GM12892 (cell line): ENCODE results near the gene RPL4. TPM values are rescaled to one million over a fixed set of nuclear protein-coding genes. Genes with fewer than 3 reads are reported as not detected.
A peak's percentile ranks its signal among the peaks of the same experiment; 100 is the strongest.

Experiments
- DNase-seq: peaks from one replicate; pipeline ENCODE4 v3.0.0; 2011; ENCODE audit not compliant: insufficient read length
- FAIRE-seq: peaks from 2 replicates; lab custom pipeline; 2011; peaks lifted over from hg19 to GRCh38; lab: Jason Lieb, UNC
- POLR2A ChIP-seq: IDR thresholded peaks from 2 replicates; pipeline ENCODE4 v1.6.1; 2011; ENCODE audit warnings: low read depth, low read length, control low read depth
- POLR2AphosphoS5 ChIP-seq: IDR thresholded peaks from 2 replicates; pipeline ENCODE4 v1.6.1; 2011; ENCODE audit warnings: low read depth, low read length, control low read depth
- TAF1 ChIP-seq: IDR thresholded peaks from 2 replicates; pipeline ENCODE4 v1.6.1; 2011; ENCODE audit warnings: low read depth, mild to moderate bottlenecking, control low read depth, low read length, borderline replicate concordance
- polyA plus RNA-seq: library from polyadenylated mRNA; unstranded; fragments of >200 nt; gene quantifications from one replicate; pipeline ENCODE4 v1.2.1, GENCODE V29; 2012; ENCODE audit warnings: missing spikeins, inconsistent platforms; ENCODE audit not compliant: missing spikeins

The RPL4 gene
- polyA plus RNA-seq: 7,439 TPM

DNA sequence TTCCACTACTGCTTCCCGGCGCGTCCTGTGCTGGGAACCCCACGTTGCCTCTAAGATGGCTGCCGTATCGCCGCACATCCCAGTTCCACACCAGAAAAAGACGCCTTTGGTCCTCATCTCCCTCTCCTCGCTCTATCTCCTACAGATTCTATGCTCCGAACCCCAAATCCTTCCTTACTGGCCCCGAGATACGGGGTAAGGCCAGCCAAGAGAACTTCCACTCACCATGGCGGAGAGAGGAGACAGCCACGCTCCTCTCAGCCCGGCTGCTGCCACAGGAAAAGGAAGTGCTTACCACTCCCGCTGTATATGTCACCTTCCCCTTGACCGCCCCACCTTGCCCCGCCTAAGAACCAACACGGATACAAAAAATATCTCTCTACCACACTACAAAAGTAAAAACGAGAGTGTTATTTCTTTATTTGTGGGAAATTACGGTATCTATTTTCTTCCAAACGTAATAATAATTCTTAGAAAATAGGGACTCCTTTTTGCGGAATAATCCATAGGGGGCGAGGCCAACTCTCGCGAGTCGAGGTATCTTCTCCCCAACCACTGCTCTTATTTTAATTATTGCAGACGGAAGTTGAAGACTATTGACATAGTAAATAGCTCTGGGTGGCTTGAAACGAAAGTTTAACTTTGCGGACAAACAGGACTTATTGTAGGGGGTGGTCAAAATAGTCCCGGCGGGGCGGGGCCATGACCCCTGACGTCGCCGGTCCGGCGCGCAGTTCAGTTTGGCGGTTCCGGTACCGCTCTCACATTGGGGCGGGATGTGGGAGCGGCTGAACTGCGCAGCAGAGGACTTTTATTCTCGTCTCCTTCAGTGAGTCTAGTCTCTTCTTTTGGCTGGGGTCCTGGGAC, at the start of gene RPL4, which contains the start of gene ZWILCH:
RPL4 (minus strand) TSS at position 293 of the 867 bp plus-strand sequence; CDS start at position 228, 65 bp downstream.
ZWILCH (plus strand) TSS at position 764 of the 867 bp plus-strand sequence; CDS start at position 777, 13 bp downstream.
- peak; percentile 91 for FAIRE-seq
- TF ChIP-seq TAF1: peak; percentile 98
- TF ChIP-seq POLR2A: peak; percentile 98
- peak; percentile 98 for TF ChIP-seq POLR2AphosphoS5

DNA sequence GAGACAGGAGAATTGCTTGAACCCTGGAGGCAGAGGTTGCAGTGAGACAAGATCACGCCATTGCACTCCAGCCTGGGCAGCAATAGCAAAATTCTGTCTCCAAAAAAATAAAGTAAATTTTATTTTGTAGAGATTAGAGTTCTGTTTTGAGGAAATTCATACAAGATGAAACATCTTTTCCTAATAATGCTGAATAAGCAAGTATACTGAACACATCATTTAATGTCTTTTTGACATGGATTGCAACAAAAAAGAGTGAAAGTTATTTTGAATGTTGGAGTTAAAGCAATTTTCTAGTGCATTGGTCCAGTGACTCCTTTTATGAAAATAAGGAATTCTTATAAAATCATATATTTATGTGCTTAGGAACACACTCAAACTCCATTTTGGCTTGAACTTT, 40.6 kb upstream of the RPL4 start:
- DNase-seq: no peak
- no peak for TF ChIP-seq POLR2A
- no peak for TF ChIP-seq TAF1
- no peak for TF ChIP-seq POLR2AphosphoS5
- FAIRE-seq: no peak

More for the DNA sequence above, at the start of gene RPL4, which contains the start of gene ZWILCH:
- DNase-seq: peak; percentile 57

DNA sequence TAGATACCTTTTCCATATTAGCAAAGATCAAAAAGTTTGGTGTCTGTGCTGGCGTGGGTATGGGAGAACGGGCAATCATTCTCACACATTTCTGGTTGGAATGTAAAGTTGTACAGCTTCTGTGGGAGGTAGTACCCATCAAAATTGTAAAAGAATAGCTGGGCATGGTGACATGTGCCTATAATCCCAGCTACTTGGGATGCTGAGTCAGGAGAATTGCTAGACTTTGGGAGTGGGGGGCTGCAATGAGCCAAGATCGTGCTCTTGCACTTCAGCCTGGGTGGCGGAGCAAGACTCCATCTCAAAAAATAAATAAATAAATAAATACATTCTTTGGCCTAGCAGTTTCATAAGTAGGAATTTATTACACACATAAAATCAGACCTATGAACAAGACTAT, 38.2 kb upstream of the RPL4 start:
- DNase-seq (no peak), FAIRE-seq (no peak)
- no peak for TF ChIP-seq POLR2A

DNA sequence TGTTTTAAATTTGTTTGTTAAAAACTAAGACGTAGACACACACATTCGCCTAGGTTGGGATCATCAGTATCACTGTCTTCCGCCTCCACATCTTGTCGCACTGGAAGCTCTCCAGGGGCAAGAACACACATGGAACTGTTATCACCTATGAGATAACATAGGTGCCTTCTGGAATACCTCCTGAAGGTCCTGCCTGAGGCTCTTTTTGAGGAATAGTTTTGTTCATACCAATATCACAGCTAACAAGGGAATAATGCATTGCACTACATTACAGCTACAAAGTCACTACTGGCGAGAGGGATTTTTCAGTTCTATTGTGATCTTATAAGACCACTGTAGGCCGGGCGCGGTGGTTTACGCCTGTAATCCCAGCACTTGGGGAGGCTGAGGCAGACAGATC, 30.4 kb upstream of the RPL4 start:
- TF ChIP-seq POLR2A (no peak), POLR2AphosphoS5 (no peak), TAF1 (no peak)
- FAIRE-seq (no peak), DNase-seq (no peak)

DNA sequence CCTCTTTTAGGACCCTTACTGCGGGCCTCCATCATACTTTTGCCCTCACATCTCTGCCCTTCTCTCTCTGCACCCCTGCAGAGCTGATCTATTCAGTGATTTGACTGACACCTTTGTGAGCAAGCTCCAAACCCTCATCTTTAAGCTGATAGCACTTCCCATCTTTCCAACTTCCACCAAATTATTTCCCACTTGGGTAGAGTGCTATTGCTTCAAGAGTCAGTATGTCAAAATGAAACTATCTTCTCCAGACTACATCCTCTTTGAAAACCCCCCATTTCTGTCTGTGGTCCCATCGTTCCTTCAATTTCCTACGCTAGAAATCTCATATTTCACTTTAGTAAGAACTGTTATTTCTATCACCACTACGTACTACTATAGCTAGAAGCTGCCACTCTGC, 20.2 kb upstream of the RPL4 start:
- TF ChIP-seq POLR2AphosphoS5 (no peak), TAF1 (no peak), POLR2A (no peak)
- no peak for DNase-seq
- peak; percentile 42 for FAIRE-seq

DNA sequence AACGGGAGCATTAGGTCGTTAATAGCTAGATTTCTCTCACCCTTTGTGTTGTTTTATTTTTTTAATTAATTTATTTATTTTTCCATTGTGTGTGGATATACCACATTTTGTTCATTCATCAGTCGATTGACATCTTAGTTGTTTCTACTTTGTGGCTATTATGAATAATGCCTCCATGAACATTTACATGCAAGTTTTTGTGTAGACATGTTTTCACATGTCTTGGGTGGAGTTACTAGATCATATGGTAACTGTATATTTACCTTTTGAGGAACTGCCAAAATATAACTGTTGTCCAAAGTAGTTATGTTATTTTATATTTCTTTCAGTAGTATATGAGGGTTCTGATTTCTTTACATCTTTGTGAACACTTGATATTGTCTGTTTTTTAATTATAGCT, 19.3 kb upstream of the RPL4 start:
- TF ChIP-seq POLR2AphosphoS5: no peak
- no peak for TF ChIP-seq POLR2A
- no peak for TF ChIP-seq TAF1
- DNase-seq: no peak
- FAIRE-seq: no peak

DNA sequence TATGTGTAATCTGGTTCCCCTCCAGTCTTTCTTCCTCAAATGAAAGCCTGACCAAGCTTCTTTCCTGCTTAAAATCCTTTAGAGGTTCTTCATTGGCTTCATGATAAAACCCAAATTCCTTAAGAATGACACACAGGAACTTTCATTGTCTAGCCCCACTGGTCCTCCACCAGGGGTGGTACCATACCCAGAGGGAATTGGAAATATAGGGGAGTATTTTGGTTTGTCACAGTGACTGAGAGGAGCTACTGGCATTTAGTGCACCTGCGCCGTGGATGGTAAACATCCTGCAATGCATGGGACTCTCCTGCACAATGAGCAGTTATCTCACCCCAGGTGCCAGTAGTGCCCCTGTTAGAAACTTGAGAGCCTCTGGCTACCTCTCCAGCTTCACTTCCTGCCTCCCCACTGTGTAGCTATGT, 11.3 kb upstream of the RPL4 start:
- FAIRE-seq (no peak), DNase-seq (no peak)
- TF ChIP-seq POLR2A (no peak), TAF1 (no peak), POLR2AphosphoS5 (no peak)

DNA sequence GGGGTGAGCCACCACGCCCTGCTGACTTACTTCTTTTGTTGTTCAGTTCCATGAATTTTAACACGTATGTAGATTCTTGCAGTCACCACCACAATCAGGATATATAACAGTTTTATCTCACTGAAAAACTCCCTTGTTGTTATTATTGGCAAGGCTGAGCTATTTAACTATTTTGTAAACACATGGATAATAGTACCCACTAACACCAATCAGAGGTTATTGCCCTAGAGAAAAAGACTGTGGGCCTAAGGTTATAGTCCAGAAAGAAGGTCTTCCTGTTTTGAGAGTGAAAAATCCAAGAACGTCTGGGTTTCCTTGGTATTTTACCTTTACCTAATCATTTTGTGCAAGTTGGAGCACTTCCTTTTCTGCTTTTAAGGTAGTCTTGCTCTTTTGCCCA, 9.9 kb upstream of the RPL4 start:
- no peak for DNase-seq
- no peak for TF ChIP-seq TAF1
- TF ChIP-seq POLR2AphosphoS5: no peak
- TF ChIP-seq POLR2A: no peak
- FAIRE-seq: no peak

DNA sequence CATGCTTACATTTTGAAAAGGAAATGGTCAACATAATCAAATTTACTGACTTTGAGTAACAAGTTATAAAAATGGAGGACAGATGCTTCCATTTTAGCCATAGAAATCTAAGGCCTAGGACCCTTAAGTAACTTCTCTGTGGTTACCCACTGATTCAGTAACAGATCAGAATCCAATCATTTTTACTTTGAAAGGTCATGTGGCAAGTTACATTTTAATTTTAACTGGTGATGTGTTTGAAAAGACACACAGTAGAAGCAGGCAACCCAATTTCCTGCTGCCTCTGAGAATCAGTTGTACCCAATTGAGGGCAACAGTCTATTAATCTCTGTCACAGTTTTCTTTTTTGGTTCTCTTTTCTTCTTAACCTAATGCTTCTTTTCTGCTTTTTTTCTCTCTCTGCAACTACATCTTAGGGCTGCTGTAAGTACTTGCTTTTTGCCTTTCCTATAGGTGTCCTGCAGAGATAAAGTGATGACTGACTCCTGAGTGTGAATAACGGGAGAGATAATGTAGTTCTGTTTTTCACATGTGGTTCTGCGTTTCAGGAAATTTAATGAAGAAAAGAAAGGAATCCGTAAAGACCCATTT, 3.7 kb upstream of the RPL4 start:
- DNase-seq: no peak
- TF ChIP-seq POLR2A (no peak), TAF1 (no peak), POLR2AphosphoS5 (no peak)

DNA sequence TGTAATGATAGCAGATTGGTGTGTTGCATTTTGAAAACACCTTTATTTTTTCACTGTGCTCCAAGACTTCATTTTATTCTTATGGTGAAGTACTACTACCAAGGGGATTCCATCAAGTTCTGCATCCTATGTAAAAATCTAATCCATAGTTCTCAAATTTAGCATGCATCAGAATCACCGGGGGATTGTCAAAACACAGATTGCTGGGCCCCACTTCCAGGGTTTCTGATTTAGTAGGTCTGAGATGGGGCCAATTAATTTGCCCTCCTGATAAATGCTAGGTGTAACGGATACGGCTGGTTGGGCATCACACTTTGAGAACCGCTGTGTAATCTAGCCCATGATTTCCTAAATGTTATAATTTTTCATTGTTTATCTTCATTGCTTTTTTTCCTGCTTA, 1.2 kb upstream of the RPL4 start:
- TF ChIP-seq POLR2AphosphoS5 (no peak), TAF1 (no peak), POLR2A (no peak)

More for the DNA sequence above, 3.7 kb upstream of the RPL4 start:
- no peak for FAIRE-seq

DNA sequence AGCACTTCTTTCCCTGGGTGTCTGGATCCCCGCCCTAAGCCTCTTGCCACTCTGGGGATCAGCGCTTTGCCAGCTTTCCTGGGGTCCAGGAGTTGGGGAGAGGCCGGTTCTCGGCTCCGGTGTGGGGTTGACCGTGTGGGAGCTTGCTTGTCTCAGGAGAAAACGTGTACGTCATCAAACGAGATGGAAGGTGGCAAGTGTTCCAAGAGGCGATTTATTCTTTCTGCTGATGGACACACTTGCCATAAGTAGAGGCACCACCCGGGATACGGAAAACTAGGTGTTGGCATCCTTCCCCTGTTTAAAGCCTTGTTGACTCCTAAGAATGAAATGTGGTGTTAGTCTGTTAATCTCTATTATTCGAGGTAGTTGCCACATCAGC, 766 bp upstream of the RPL4 start:
- FAIRE-seq: no peak
- DNase-seq: no peak
- no peak for TF ChIP-seq TAF1
- TF ChIP-seq POLR2AphosphoS5: no peak; the same call in 1 of the 2 replicates
- no peak for TF ChIP-seq POLR2A

More for the DNA sequence above, 1.2 kb upstream of the RPL4 start:
- FAIRE-seq (no peak), DNase-seq (no peak)
